ENCODE results near the gene GAS2L1. TPM values are rescaled to one million over a fixed set of nuclear protein-coding genes. Genes with fewer than 3 reads are reported as not detected.

GAS2L1 gene
- total and polyA plus RNA-seq, 2 of the 4 experiments (the other 2 are of a cell fraction) = 1.4 to 15.6 TPM

DNA sequence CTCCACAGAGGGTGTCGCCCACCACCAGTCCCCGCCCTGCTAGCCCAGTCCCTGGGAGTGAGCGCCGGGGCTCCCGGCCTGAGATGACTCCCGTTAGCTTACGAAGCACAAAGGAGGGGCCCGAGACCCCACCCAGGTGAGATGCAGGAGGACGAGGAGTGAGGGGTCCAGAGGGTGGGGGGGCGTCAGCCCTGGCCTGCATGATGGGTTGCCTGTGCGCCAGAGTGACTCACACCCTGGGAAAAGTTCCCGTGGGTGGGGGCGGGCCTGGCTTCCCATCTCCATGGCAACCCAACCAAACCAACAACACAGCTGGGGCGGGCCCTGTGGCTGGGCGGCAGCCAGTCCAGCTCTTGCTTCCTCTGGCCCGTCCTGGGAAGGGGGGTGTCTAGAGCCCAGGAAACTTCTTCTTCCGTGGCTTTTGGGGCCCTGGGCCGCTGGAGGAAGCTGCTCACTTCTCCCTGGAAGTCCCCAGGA, 4.5 kb downstream of the GAS2L1 start:
- dilution Hi-C loops (cut with HindIII; ENCODE audit: low sequenced_read_pairs, unreplicated experiment) (no loop called here), intact Hi-C loops (cut with micrococcal nuclease) (no loop called here), in situ Hi-C loops (cut with MboI; ENCODE audit: low sequenced_read_pairs) (no loop called here)
- Histone ChIP-seq H3K4me2 (ENCODE audit: low read depth, low read length) (peak overlapping the region; percentile 45; the same call in 1 of the 2 replicates), H2AFZ (replicated peaks; ENCODE audit: low read length, poor library complexity) (peak overlapping the region; percentile 87), H3K36me3 (ENCODE audit: control insufficient read depth, insufficient read depth, low read length) (peaks cover 2% of the 10 kb centered on the region; the same call in 1 of the 2 replicates), H2AK5ac (ENCODE audit: low read depth, low read length) (peak overlapping the region; percentile 88), H3K4me3 (ENCODE audit: insufficient read depth, low read depth, low read length) (no peak overlapping the region), H3K4me1 (ENCODE audit: control insufficient read depth, insufficient read depth, low read length) (peaks cover 16% of the 10 kb centered on the region), H3K9ac (ENCODE audit: low read depth, low read length) (no peak overlapping the region), H3K56ac (ENCODE audit: extremely low read depth, insufficient read depth, low read length) (no peak overlapping the region), H4K8ac (ENCODE audit: low read depth in 2 of 2, low read length in 2 of 2) (peak overlapping the region in 1 of 2 experiments; percentile 40; a peak in 1 of 4 replicates), H2BK15ac (ENCODE audit: low read depth, low read length) (no peak overlapping the region), H3K4ac (ENCODE audit: low read depth, low read length) (peak overlapping the region; percentile 61), H2BK120ac (ENCODE audit: low read depth, low read length) (no peak overlapping the region), H3K27ac (ENCODE audit: insufficient read depth, low read length) (0 out of 2 replicates have a peak overlapping the region, but pooled peaks have one; percentile 33), H3K9me3 (ENCODE audit: control insufficient read depth, insufficient read depth, low read length) (no peaks in the 10 kb centered on the region), H3K27me3 (ENCODE audit: control insufficient read depth, insufficient read depth, low read length) (peaks cover 27% of the 10 kb centered on the region), H3K23ac (ENCODE audit: low read depth, low read length) (no peak overlapping the region), H2BK5ac (ENCODE audit: low read depth, low read length, poor library complexity, severe bottlenecking) (no peak overlapping the region), H2BK20ac (ENCODE audit: low read depth, low read length) (no peak overlapping the region), H3K14ac (replicated peaks; ENCODE audit: low read depth, low read length) (no peak overlapping the region), H4K5ac (ENCODE audit: low read depth, low read length) (no peak overlapping the region), H3K18ac (ENCODE audit: low read depth, low read length) (no peak overlapping the region), H4K20me1 (ENCODE audit: insufficient read depth, low read length) (peaks cover 34% of the 10 kb centered on the region), H2AK9ac (replicated peaks; ENCODE audit: low read depth, low read length, poor library complexity) (peak overlapping the region; percentile 96), H3K79me1 (ENCODE audit: low read depth in 1 of 2, low read length in 2 of 2) (peaks cover 8 to 42% of the 10 kb centered on the region in 2 experiments; a peak in 3 of 4 replicates), H3K9me1 (ENCODE audit: insufficient read depth, low read length) (peaks cover 5% of the 10 kb centered on the region; the same call in 1 of the 2 replicates), H4K91ac (ENCODE audit: insufficient read depth, low read depth, low read length) (no peak overlapping the region)
- TF ChIP-seq NFE2L2 (IDR thresholded peaks at IDR 0.05; ENCODE audit: low read depth, low read length) = 0 out of 2 replicates have a peak, but pooled peaks have one; percentile 6
- TF ChIP-seq USF2 (IDR thresholded peaks at IDR 0.05; ENCODE audit: low read depth, low read length) = no peak
- no peak for TF ChIP-seq SMC3 (IDR thresholded peaks at IDR 0.05; ENCODE audit: low read depth, low read length)
- TF ChIP-seq FOS (IDR thresholded peaks at IDR 0.05; ENCODE audit: low read depth, low read length) = peak; percentile 88
- TF ChIP-seq CEBPB (IDR thresholded peaks at IDR 0.05; ENCODE audit: low read depth, low read length) = 0 out of 2 replicates have a peak, but pooled peaks have one; percentile 5
- TF ChIP-seq MAFK (IDR thresholded peaks at IDR 0.05; ENCODE audit: low read depth, low read length) = no peak
- TF ChIP-seq CHD1 (IDR thresholded peaks at IDR 0.05; ENCODE audit: low read depth, low read length) = no peak
- no peak for TF ChIP-seq RCOR1 (IDR thresholded peaks at IDR 0.05; ENCODE audit: insufficient replicate concordance, low read length)
- TF ChIP-seq POLR2A (IDR thresholded peaks at IDR 0.05; ENCODE audit: low read depth, low read length) = peak; percentile 49; the same call in 1 of the 2 replicates
- no peak for TF ChIP-seq CTCF (conservative IDR thresholded peaks at IDR 0.05; ENCODE audit: low read depth, low read length)
- peak; percentile 91; the same call in 1 of the 2 replicates for TF ChIP-seq MAZ (IDR thresholded peaks at IDR 0.05; ENCODE audit: borderline replicate concordance, low read depth, low read length)
- 0 out of 2 replicates have a peak, but pooled peaks have one; percentile 5 for TF ChIP-seq RAD21 (IDR thresholded peaks at IDR 0.05; ENCODE audit: low read length)
- no peak for TF ChIP-seq MXI1 (IDR thresholded peaks at IDR 0.05; ENCODE audit: borderline replicate concordance, low read depth, low read length)
- ATAC-seq (ENCODE audit: low read depth) (peak; percentile 57), DNase-seq (peak; percentile 96)
- POLR2A ChIA-PET (ENCODE audit: unreplicated experiment) = interaction anchor here (0.5 kb wide), 1 partner anchor 63 kb away, joined by 7 read pairs; no protein-coding TSS in a partner anchor
- WGBS, 2 experiments (ENCODE audit: extremely low coverage in 2 of 2, insufficient read length in 1 of 2) = no CpG with 5 or more reads among the region's 18 CpGs
- no TSS peak for BruUV-seq (replicated peaks)
- CTCF ChIA-PET = no interaction called here

Data from IMR-90 (cell line).